Brain microvascular endothelial cell (primary cell): ENCODE measurements around the gene METTL9.
"Not testable (repeated sequence)": the region's sequence is repeated elsewhere in the genome, so short reads cannot be mapped to it uniquely, and the experiment has no call there.

ENCODE experiments used
- DNase-seq: peaks from one replicate; pipeline ENCODE4 v3.0.0-alpha.2; 2020
- H3K27ac ChIP-seq: fragments of 250-450 bp; sonication (Bioruptor Pico); 2 replicates; pipeline ENCODE4 v1.5.1; 2020; ENCODE audit warnings: mild to moderate bottlenecking, moderate library complexity
- H3K27me3 ChIP-seq: fragments of 250-450 bp; sonication (Bioruptor Pico); replicated peaks from 2 replicates; pipeline ENCODE4 v1.5.1; 2020; ENCODE audit warnings: mild to moderate bottlenecking
- H3K36me3 ChIP-seq: fragments of 250-450 bp; sonication (Bioruptor Pico); replicated peaks from 2 replicates; pipeline ENCODE4 v1.5.1; 2020; ENCODE audit warnings: mild to moderate bottlenecking
- H3K4me3 ChIP-seq: 2 replicates; pipeline ENCODE4 v1.5.1; 2011; ENCODE audit warnings: low read depth, mild to moderate bottlenecking, control low read depth, low read length, moderate library complexity
- CTCF ChIP-seq: IDR thresholded peaks from 2 replicates; pipeline ENCODE4 v1.5.1; 2011; ENCODE audit warnings: low read depth, mild to moderate bottlenecking, moderate library complexity, low read length, control low read depth, inconsistent platforms; ENCODE audit errors: missing control alignments
- in situ Hi-C: cut with HindIII; loops from 2 replicates; pipeline ENCODE4 v1.10.0; 2017; ENCODE audit warnings: low sequenced_read_pairs, low pct_ligation_motif_present

Gene METTL9

GRCh38 chr16:21600031-21600773 lies 825 bp downstream of the METTL9 start:
- peak overlapping the region; percentile 72 for H3K4me3 ChIP-seq
- no peaks in the 10 kb centered on the region for H3K27me3 ChIP-seq
- peak overlapping the region; percentile 83 for H3K27ac ChIP-seq
- DNase-seq, result no peak
- H3K36me3 ChIP-seq, result no peaks in the 10 kb centered on the region
- in situ Hi-C loops, result no loop called here
- no peak for TF ChIP-seq CTCF

- H3K4me3 ChIP-seq, result no peak overlapping the region
- in situ Hi-C loops, result no loop called here
- TF ChIP-seq CTCF, result no peak
- no peak for DNase-seq
- no peak overlapping the region for H3K27ac ChIP-seq
- H3K36me3 ChIP-seq, result no peaks in the 10 kb centered on the region
- H3K27me3 ChIP-seq, result no peaks in the 10 kb centered on the region
Measured at GRCh38 chr16:21602785-21603184, 3.4 kb downstream of the METTL9 start.

GRCh38 chr16:21603928-21604327 lies 4.6 kb downstream of the METTL9 start:
- no peak for TF ChIP-seq CTCF
- no peak for DNase-seq
- Histone ChIP-seq H3K36me3 (no peaks in the 10 kb centered on the region), H3K27me3 (no peaks in the 10 kb centered on the region), H3K4me3 (no peak overlapping the region), H3K27ac (no peak overlapping the region)
- in situ Hi-C loops, result no loop called here

GRCh38 chr16:21605848-21606247 lies 6.5 kb downstream of the METTL9 start:
- H3K27ac ChIP-seq, H3K27me3 ChIP-seq, in situ Hi-C loops, DNase-seq, H3K36me3 ChIP-seq, H3K4me3 ChIP-seq: not testable (repeated sequence)

GRCh38 chr16:21608639-21609328 lies 9.4 kb downstream of the METTL9 start:
- in situ Hi-C loops, result no loop called here
- TF ChIP-seq CTCF, result no peak
- Histone ChIP-seq H3K27ac (no peak overlapping the region), H3K27me3 (no peaks in the 10 kb centered on the region), H3K4me3 (no peak overlapping the region), H3K36me3 (no peaks in the 10 kb centered on the region)
- DNase-seq, result no peak

GRCh38 chr16:21610006-21610544 lies 10.7 kb downstream of the METTL9 start:
- in situ Hi-C loops, result no loop called here
- TF ChIP-seq CTCF, result no peak
- H3K4me3 ChIP-seq, result no peak overlapping the region
- no peaks in the 10 kb centered on the region for H3K36me3 ChIP-seq
- no peaks in the 10 kb centered on the region for H3K27me3 ChIP-seq
- DNase-seq, result no peak
- no peak overlapping the region for H3K27ac ChIP-seq
